DMS 273 (cell line): ENCODE measurements around the gene NEURL1B.
"Not testable (repeated sequence)": the region's sequence is repeated elsewhere in the genome, so short reads cannot be mapped to it uniquely, and the experiment has no call there.

ENCODE experiments used
- DNase-seq: peaks from one replicate; lab custom pipeline; 2025; ENCODE audit not compliant: unreplicated experiment; lab: John Stamatoyannopoulos, UW

The NEURL1B gene

GRCh38 chr5:172640822-172641358 is at the start of gene NEURL1B:
NEURL1B (plus strand) TSS chr5:172641263; CDS start chr5:172641407, 144 bp downstream.
- peak; percentile 94 for DNase-seq

- no peak for DNase-seq
Measured at GRCh38 chr5:172591636-172592035, 49.4 kb upstream of the NEURL1B start.

GRCh38 chr5:172592881-172593280 is 48.2 kb upstream of the NEURL1B start:
- no peak for DNase-seq

GRCh38 chr5:172593306-172593705 is 47.8 kb upstream of the NEURL1B start:
- no peak for DNase-seq

GRCh38 chr5:172593721-172594235 is 47.3 kb upstream of the NEURL1B start:
- DNase-seq = no peak

GRCh38 chr5:172594431-172594830 is 46.6 kb upstream of the NEURL1B start:
- DNase-seq = no peak

GRCh38 chr5:172594867-172595466 is 46.1 kb upstream of the NEURL1B start:
- no peak for DNase-seq

- no peak for DNase-seq
Measured at GRCh38 chr5:172595596-172596455, 45.2 kb upstream of the NEURL1B start.

GRCh38 chr5:172596638-172597231 is 44.3 kb upstream of the NEURL1B start:
- no peak for DNase-seq

GRCh38 chr5:172597755-172598155 is 43.3 kb upstream of the NEURL1B start:
- no peak for DNase-seq

- DNase-seq = no peak
Measured at GRCh38 chr5:172598251-172599203, 42.5 kb upstream of the NEURL1B start.

GRCh38 chr5:172599204-172599567 is 41.9 kb upstream of the NEURL1B start:
- no peak for DNase-seq

- no peak for DNase-seq
Measured at GRCh38 chr5:172600571-172600970, 40.5 kb upstream of the NEURL1B start.

GRCh38 chr5:172601576-172601975 is 39.5 kb upstream of the NEURL1B start:
- DNase-seq = not testable (repeated sequence)

- DNase-seq = no peak
Measured at GRCh38 chr5:172602783-172603231, 38.3 kb upstream of the NEURL1B start.

GRCh38 chr5:172603251-172603806 is 37.7 kb upstream of the NEURL1B start:
- DNase-seq = no peak

- no peak for DNase-seq
Measured at GRCh38 chr5:172605466-172605865, 35.6 kb upstream of the NEURL1B start.

GRCh38 chr5:172606156-172606785 is 34.8 kb upstream of the NEURL1B start:
- no peak for DNase-seq

- DNase-seq = no peak
Measured at GRCh38 chr5:172607213-172607793, 33.8 kb upstream of the NEURL1B start.
